ENCODE measurements around the gene CCDC7.
"Not testable (repeated sequence)": the region's sequence is repeated elsewhere in the genome, so short reads cannot be mapped to it uniquely, and the experiment has no call there.

Gene CCDC7

DNA sequence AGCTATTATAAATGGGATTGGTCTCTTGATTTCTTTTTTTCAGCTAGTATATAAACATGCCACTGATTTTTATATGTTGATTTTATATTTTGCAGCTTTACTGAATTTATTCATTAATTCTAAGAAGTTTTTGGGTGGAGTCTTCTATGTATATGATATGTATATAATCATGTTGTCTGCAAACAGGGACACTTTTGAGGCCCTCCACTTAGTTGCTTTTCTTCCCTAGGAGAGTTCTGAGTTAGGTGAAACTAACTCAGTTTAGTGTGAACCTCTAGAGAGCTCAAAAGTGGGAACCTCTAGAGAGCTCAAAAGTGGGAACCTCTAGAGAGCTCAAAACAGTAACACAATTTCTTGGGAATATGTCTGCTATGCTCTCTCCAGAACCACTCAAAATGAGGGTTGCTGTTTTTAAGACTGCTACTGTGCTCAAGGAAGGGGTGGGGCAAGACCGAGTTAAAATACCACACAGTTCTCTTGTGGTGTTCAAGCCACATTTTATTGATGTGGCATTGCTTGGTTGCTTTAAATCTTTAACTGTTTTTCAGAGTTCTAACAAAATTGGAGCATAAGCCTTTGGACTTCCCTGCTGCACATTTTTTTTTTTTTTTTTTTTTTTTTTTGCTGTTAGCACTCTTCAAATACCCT, 13.2 kb downstream of the CCDC7 start:
- DNase-seq = no peak

DNA sequence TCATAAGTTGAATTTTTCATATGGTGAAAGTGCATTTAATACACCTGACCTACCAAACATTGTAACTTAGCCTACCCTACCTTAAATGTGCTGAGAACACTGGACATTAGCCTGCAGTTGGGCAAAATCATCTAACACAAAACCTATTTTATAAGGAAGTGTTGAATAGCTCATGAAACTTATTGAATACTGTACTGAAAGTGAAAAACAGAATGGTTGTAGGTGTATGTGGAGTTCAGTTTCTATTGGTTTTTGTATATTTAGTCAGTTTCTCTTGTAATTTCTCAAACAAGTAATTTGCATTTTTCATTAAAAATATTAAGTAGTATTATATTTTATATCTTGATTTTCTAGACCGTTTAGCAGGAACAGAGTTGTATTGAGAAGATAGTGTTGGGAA, 15.3 kb downstream of the CCDC7 start:
- no peak for DNase-seq

DNA sequence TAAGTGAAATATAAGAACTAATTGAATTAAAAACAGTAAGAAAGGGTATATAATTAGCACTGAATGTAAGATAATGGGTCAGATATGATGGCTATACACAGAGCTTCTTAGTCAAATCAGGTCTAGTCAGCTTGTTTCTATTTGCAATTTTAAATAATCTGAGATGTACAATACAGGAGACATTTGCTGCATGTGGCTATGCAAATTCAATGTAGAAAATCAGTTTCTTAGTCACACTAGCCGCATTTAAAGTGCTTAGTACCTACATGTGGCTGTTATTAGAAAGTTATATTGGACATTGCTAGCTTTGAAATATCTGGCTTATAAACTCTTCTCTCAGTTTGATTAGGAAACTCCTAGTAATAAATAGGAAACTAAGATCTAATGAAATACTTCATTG, 25.3 kb downstream of the CCDC7 start:
- DNase-seq = no peak

DNA sequence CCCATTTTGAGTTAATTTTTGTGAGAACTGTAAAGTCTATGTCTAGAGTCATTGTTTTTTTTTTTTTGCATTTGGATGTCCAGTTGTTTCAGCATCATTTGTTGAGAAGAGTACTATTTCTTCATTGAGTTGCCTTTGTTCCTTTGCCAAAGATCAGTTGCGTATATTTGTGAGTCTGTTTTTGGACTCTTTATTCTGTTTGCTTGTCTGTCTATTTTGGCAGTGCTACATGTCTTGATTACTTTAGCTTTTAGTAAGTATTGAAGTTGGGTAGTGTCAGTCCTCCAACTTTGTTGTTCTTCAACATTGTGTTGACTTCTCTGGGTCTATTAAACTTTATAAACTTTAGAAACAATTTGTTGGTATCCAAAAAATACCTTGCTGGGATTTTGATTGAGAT, 31.6 kb downstream of the CCDC7 start:
- no peak for DNase-seq

DNA sequence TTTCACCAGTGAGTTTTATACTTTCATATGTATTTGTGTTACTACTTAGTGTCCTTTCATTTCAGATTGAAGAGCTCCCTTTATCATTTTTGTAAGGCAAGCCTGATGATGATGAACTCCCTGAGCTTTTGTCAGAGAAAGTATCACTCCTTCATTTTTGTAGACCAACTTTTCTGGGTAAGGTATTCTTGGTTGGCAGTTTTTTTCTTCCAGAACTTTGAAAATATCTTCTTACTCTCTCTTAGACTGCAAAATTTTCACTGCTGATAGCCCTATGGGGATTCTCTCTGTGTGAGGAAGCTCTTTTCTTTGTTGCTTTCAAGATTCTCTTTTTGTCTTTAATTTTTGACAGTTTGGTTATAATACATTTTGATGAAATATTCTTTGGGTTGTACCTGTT, 35.7 kb downstream of the CCDC7 start:
- DNase-seq = no peak

DNA sequence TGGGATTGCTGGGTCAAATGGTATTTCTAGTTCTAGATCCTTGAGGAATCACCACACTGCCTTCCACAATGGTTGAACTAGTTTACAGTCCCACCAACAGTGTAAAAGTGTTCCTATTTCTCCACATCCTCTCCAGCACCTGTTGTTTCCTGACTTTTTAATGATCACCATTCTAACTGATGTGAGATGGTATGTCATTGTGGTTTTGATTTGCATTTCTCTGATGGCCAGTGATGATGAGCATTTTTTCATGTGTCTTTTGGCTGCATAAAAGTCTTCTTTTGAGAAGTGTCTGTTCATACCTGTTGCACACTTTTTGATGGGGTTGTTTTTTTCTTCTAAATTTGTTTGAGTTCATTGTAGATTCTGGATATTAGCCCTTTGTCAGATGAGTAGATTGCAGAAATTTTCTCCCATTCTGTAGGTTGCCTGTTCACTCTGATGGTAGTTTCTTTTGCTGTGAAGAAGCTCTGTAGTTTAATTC, 37.1 kb downstream of the CCDC7 start:
- not testable (repeated sequence) for DNase-seq

DNA sequence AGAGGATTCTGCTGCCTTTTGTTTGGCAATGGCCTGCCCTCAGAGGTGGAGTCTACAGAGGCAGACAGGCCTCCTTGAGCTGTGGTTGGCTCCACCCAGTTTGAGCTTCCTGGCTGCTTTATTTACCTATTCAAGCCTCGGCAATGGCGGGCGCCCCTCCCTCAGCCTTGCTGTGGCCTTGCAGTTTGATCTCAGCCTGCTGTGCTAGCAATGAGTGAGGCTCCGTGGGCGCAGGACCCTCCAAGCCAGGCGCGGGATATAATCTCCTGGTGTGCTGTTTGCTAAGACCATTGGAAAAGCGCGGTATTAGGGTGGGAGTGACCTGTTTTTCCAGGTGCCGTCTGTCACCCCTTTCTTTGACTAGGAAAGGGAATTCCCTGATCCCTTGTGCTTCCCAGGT, 42.1 kb downstream of the CCDC7 start:
- DNase-seq = not testable (repeated sequence)

DNA sequence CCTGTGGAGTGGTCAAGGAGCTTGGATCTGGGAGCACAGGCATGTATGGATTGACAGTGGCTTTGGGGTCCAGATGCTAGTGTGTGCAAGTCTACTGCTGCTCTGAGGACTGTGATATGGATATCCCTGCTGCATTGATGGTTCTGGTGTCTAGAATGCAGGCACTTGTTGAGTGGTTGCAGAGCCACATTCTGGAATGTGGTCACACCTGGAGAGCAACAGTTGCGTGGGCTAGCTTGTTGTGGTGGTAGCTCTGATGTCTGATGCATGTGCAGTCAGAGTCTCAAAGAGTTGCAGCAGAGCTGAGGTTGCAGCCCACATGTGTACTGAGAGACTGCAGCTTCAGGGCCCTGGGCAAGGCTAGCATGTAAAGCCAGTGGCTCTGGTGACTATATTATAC, 43.2 kb downstream of the CCDC7 start:
- no peak for DNase-seq

DNA sequence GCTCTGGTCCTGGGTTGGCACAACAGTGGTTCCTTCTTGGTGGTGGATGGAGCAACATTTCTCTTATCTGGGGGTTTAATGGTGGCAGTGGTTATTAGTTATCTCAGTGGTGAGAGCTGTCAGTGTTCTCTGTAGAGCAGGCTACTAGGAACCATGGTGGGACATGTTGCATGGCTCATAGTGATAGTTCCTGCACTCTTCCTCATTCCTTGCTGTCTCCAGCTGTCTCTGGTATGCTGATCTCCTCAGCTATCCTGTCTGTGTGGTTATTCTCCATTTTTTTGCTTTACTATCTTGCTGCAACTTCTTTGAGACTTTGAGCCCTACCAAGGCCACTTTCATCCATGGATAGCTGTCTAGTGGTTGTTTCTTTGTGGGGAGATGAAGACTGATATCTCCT, 44.0 kb downstream of the CCDC7 start:
- DNase-seq = no peak

DNA sequence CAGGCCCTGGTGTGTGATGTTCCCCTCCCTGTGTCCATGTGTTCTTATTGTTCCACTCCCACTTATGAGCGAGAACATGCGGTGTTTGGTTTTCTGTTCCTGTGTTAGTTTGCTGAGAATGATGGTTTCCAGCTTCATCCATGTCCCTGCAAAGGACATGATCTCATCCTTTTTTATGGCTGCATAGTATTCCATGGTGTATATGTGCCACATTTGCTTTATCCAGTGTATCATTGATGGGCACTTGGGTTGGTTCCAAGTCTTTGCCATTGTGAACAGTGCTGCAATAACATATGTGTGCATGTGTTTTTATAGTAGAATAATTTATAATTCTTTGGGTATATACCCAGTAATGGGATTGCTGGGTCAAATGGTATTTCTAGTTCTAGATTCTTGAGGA, 48.6 kb downstream of the CCDC7 start:
- not testable (repeated sequence) for DNase-seq

DNA sequence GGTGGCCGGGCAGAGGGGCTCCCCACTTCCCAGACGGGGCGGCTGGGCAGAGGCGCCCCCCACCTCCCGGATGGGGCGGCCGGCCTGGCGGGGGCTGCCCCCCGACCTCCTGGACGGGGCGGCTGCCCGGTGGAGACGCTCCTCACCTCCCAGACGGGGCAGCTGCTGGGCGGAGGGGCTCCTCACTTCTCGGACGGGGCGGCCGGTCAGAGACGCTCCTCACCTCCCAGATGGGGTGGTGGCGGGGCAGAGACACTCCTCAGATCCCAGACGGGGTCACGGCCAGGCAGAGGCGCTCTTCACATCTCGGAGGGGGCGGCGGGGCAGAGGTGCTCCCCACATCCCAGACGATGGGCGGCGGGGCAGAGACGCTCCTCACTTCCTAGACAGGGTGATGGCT, 54.2 kb downstream of the CCDC7 start:
- not testable (repeated sequence) for DNase-seq

DNA sequence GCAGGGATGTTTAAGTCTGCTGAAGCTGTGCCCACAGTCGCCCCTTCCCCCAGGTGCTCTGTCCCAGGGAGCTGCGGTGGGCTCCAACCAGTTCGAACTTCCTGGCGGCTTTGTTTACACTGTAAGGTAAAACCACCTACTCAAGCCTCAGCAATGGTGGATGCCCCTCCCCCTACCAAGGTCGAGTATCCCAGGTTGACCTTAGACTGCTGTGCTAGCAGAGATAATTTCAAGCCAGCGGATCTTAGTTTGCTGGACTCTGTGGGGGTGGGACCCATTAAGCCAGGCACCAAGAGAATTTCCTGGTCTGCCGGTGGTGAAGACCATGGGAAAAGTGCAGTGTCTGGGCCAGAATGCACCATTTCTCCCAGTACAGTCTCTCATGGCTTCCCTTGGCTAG, 56.0 kb downstream of the CCDC7 start:
- no peak for DNase-seq

DNA sequence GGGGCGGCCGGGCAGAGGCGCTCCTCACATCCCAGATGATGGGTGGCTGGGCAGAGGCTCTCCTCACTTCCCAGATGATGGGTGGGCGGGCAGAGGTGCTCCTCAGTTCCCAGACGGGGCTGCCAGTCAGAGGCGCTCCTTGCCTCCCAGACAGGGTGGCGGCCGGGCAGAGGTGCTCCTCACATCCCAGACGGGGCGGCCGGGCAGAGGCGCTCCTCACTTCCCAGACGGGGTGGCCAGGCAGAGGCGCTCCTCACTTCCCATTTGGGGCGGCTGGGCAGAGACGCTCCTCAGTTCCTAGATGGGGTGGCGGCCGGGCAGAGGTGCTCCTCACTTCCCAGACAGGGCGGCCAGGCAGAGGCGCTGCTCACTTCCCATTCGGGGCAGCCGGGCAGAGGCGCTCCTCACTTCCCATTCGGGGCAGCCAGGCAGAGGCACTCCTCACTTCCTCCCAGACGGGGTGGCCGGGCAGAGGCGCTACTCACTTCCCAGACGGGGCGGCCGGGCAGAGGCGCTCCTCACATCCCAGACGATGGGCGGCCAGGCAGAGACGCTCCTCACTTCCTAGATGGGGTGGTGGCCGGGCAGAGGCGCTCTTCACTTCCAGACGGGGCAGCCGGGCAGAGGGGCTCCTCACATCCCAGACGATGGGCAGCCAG, 60.0 kb downstream of the CCDC7 start:
- not testable (repeated sequence) for DNase-seq

DNA sequence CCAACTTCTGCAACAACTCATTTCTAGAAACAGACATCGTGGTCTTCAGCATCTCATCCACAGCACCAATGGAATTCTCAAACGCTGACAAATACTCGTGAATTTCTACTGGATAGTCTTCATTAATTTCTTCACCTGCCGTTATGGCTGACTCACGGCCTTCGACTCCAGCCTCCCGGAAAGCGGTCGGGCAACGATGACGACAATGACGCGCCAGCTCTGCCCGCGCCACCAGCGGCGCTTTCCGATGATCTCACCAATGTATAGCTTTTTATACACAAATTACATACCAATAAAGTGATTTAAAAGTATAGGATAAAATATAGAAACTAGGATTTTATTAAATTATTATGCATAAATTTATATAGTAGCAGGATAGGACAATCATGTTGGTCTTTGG, 65.7 kb downstream of the CCDC7 start:
- no peak for DNase-seq

DNA sequence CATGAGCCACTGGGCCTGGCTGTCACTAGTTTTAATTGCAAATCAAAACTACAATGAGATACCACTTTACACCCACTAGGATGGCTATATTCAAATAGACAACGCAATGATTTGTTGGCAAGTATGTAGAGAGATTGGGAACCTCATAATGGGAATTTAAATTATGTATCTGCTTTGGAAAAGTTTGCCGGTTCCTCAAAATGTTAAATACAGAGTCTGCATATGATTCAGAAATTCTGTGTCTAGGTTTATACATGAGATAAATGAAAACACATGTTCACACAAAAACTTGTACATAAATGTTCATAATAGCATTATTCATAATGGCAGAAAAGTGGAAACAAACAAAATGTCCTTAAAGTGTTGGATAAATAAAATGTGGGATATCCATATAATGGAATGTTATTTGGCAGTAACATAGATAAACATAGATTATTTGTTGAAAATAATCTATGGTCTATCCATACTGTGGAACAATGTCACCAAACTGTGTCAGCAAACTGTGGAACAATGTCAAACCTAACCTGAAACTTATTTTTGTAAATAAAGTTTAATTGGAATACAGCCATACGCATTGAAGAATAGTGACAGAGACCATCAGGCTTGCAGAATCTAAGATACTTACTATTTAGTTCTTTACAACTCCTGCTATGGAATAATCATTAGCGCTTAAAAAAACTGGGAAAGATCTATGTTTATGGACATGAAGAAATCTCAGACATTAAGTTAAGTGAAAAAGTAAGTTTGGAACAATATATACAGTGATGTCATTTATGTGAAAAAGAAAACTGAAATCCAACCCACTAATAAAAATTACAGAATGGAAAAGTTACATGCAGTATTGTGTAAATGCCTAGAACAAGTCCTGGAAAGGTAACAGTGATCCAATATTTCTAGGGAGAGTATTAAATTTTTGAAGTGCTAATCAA, 70.9 kb downstream of the CCDC7 start:
- no peak for DNase-seq

DNA sequence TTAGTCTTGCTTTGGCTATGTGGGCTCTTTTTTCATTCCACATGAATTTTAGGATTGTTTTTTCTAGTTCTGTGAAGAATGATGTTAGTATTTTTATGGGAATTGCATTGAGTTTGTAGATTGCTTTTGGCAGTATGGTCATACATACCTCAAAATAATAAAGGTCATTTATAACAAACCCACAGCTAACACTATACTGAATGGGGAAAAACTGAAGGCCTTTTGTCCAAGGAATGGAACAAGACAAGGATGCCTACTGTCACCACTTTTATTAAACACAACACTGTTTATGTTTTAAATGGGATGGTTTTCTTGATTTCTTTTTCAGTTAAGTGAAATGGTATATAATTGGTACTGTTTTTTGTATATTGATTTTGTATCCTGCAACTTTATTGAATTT, 84.3 kb downstream of the CCDC7 start:
- DNase-seq = no peak

DNA sequence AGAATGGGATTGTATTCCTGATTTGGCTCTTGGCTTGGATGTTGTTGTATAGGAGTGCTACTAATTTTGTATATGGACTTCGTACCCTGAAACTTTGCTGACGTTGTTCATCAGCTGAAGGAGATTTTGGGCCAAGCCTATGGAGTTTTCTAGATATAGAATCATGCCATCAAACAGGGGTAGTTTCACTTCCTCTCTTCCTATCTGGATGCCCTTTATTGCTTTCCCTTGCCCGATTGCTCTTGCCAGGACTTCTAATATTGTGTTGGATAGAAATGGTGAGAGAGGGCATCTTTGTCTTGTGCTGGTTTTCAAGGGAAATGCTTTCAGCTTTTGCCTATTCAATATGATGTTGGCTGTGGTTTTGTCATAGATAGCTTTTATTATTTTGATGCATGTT, 92.3 kb downstream of the CCDC7 start:
- no peak for DNase-seq

DNA sequence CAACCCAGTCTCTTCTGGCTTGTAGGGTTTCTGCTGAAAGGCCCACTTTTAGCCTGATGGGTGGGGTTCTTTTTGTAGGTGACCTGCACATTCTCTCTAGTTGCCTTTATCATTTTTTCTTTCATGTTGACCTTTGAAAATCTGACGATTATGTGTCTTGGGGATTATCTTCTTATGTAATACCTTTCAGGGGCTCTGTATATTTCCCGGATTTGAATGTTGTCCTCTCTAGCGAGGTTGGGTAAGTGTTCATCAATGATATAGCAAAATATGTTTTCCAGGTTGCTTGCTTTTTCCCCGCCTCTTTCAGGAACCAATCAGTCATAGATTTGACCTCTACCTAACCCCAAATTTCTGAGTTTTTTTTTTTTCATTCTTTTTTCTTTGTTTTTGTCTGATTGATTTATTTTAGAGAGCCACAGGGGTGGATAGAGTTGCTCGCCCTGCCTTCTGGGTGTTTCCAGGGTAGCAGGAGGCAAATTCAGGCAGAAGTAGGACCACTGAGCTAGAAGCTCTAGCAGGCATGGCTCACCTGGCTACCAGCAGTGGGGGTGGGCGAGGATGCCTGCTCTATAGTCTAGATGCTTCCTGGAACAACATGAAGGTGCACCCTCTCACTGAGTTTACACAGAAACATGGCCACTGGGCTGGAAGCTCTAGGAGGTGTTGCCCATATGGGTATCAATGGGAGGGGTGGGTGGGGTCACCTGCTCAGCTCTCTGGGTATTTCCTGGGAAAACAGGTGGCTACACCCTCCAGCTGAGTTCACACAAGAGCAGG, 94.9 kb downstream of the CCDC7 start:
- no peak for DNase-seq

DNA sequence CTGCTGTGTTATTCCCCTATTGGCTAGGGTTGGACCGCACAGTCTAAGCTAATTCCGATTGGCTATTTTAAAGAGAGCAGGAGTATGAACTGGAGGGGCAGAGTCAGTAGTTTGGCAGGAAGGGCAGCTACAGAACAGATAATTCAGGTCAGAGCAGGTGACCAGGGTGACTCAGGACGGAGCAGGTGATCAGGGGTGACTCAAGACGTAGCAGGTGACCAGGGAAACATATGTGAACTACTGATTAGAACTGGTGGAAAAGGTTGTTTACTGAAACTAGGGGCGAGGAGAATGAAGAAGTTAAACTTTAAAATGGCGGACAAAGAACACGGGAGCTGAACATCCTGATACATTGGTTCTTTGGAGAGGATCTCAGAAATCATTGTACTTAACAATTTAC, 102.3 kb downstream of the CCDC7 start:
- DNase-seq = no peak

DNA sequence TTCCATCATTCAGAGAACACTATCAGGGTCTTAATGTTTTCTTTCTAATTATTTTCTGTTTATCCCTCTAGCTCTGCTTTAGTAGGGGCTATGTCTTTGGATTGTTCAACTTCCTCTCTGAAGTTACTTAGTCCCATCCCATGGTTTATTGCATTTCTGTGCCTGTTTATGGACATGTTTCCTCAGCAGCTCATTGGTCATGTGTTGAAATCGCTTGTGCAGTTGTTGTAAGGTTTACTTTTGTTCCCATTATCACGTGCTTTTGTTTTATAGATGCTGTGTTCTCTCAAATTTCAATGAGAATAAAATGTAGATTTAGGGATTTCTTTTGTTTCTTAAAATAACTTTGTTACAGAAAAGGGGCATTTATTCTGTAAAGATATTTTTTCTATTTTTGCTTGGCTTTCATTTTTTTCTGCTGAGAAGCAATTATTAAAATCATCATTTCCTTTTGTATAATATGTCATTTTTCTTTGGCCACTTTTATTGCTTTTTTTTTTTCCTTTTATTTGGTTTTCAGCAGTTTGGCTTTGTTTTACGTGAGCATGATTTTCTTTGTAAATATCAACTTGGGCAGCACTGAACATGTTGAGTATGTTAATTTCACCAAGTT, 110.9 kb downstream of the CCDC7 start:
- DNase-seq = no peak

DNA sequence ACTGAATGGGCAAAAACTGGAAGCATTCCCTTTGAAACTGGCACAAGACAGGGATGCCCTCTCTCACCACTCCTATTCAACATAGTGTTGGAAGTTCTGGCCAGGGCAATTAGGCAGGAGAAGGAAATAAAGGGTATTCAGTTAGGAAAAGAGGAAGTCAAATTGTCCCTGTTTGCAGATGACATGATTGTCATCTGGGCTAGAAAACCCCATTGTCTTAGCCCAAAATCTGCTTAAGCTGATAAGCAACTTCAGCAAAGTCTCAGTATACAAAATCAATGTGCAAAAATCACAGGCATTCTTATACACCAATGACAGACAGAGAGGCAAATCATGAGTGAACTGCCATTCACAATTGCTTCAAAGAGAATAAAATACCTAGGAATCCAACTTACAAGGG, 116.8 kb downstream of the CCDC7 start:
- DNase-seq = not testable (repeated sequence)

DNA sequence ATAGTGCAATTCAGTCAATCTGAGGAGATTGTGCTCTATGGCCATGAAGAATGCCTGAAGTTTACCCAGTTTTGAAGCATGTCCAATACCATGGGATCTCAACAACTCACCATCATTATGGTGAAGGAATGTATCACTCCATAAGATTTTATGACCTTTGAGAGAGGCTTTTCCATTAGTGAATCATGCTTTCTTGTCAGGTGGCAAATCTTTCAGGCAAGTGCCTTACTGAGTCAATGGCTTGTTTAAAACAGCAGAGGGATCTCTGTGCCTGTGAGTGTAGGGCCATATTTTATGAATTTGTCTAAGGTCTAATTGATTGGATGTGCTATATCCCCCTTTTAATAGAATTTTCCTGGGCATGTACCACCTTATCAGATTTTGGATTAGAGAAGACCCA, 131.5 kb downstream of the CCDC7 start:
- DNase-seq = no peak

DNA sequence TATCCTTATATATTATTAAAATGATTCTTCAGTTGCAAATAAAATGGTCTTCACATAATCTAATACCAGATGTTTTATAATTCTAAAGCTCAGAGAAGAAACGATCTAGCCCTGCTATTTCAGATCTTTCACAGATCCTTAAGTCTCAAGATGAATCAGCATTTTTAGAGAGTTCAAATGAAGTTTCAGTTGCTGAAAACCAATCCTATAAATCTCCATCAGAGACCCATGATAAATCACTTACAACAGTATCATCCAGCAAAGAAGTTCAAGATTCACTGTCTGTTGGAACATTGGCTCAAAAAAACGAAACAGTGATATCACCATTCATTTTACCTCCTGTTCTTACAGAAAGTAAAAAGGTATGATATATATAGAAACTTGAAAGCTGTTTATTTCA, 137.0 kb downstream of the CCDC7 start:
- no peak for DNase-seq
